Kidney (tissue), 14 donors: ENCODE measurements around the gene PPIE. TPM values are rescaled to one million over a fixed set of nuclear protein-coding genes. Genes with fewer than 3 reads are reported as not detected.

ENCODE experiments used
- DNase-seq, 5 donors: peaks; one replicate each; pipeline ENCODE4 v3.0.0-alpha.2; 2013 to 2020
- FAIRE-seq: peaks from 2 replicates; lab custom pipeline; 2012; peaks lifted over from hg19 to GRCh38; lab: Jason Lieb, UNC
- H3K27ac ChIP-seq, 2 donors: one replicate each; pipeline ENCODE4 v1.7.0; 2013; ENCODE audit warnings: low read depth in 2 of 2, low read length in 2 of 2, inconsistent platforms in 1 of 2
- H3K27me3 ChIP-seq: one replicate; pipeline ENCODE4 v1.7.1; 2013; ENCODE audit warnings: low read length, inconsistent platforms; ENCODE audit not compliant: control insufficient read depth, insufficient read depth
- H3K36me3 ChIP-seq, 3 donors: one replicate each; pipeline versions ENCODE4 v1.7.0 to v1.7.1; 2013; ENCODE audit warnings: low read length in 3 of 3, control low read depth in 1 of 3, inconsistent platforms in 1 of 3; ENCODE audit not compliant: insufficient read depth in 3 of 3, control insufficient read depth in 2 of 3
- H3K4me1 ChIP-seq, 3 donors: one replicate each; pipeline versions ENCODE4 v1.7.0 to v1.7.1; 2013; ENCODE audit warnings: low read length in 3 of 3, inconsistent platforms in 1 of 3, low read depth in 1 of 3; ENCODE audit not compliant: control insufficient read depth in 2 of 3, insufficient read depth in 2 of 3
- H3K4me3 ChIP-seq, 3 donors: one replicate each; pipeline versions ENCODE4 v1.7.0 to v1.8.1; 2013; ENCODE audit warnings: low read length in 3 of 3, control low read depth in 1 of 3, inconsistent platforms in 1 of 3
- H3K9ac ChIP-seq, 3 donors: one replicate each; pipeline versions ENCODE4 v1.7.0 to v1.7.1; 2013; ENCODE audit warnings: low read length in 3 of 3, control low read depth in 1 of 3, inconsistent platforms in 1 of 3
- H3K9me3 ChIP-seq, 3 donors: one replicate each; pipeline versions ENCODE4 v1.7.0 to v1.7.1; 2013; ENCODE audit warnings: low read length in 3 of 3, control low read depth in 1 of 3, inconsistent platforms in 1 of 3; ENCODE audit not compliant: control insufficient read depth in 2 of 3, insufficient read depth in 1 of 3
- intact Hi-C: fragments of 100-400 bp; cut with DNase I; formaldehyde crosslinking; loops from one replicate; pipeline ENCODE4 v1.11.1; 2022
- polyA plus RNA-seq: library from polyadenylated mRNA; stranded (reverse); fragments of 350-450 nt; fragmentation: Illumina TruSeq; extraction: RNeasy Lipid Tissue Mini Kit (QIAGEN cat#74804); gene quantifications from one replicate; pipeline ENCODE4 v1.2.3, GENCODE V29; 2014; ENCODE audit warnings: low read depth, low replicate concordance; ENCODE audit not compliant: insufficient read depth
- total RNA-seq: library from RNA; stranded (reverse); fragmentation: NEBNext Ultra II Directional; extraction: Animal tissue kit (Norgen Biotek cat#: 25700); gene quantifications from one replicate; pipeline ENCODE4 v1.2.1, GENCODE V29; 2021
- TF ChIP-seq, protein P1 (sequence below): IDR thresholded peaks from 3 replicates; pipeline ENCODE4 v1.5.1; 2012; ENCODE audit warnings: mild to moderate bottlenecking, moderate library complexity, borderline replicate concordance; ENCODE audit not compliant: insufficient read depth; ENCODE audit errors: extremely low read depth
- donor health status: control.
- donor health status: control.
- donor health status: control.
- donor health status: control.
- donor health status: control.
- donor health status: DM: yes; HTN: yes; CAD: no.
- donor health status: Normal renal cell carcinoma (clear cell type).

PPIE gene
- total and polyA plus RNA-seq, 2 donors from 2014 or later = 52.0 to 58.6 TPM

GRCh38 chr1:39755965-39756659 lies 17.4 kb downstream of the PPIE start:
- no peak overlapping the region for H3K27ac ChIP-seq
- DNase-seq (peak in 2 of 5 donors; percentile 12 to 67), FAIRE-seq (no peak)
- H3K27me3 ChIP-seq = no peaks in the 10 kb centered on the region
- no peak overlapping the region for H3K4me3 ChIP-seq
- H3K9me3 ChIP-seq = no peaks in the 10 kb centered on the region
- no peaks in the 10 kb centered on the region for H3K4me1 ChIP-seq
- H3K36me3 ChIP-seq = peaks cover 11 to 48% (median 47%) of the 10 kb centered on the region in 3 donors
- TF ChIP-seq, protein P1, sequence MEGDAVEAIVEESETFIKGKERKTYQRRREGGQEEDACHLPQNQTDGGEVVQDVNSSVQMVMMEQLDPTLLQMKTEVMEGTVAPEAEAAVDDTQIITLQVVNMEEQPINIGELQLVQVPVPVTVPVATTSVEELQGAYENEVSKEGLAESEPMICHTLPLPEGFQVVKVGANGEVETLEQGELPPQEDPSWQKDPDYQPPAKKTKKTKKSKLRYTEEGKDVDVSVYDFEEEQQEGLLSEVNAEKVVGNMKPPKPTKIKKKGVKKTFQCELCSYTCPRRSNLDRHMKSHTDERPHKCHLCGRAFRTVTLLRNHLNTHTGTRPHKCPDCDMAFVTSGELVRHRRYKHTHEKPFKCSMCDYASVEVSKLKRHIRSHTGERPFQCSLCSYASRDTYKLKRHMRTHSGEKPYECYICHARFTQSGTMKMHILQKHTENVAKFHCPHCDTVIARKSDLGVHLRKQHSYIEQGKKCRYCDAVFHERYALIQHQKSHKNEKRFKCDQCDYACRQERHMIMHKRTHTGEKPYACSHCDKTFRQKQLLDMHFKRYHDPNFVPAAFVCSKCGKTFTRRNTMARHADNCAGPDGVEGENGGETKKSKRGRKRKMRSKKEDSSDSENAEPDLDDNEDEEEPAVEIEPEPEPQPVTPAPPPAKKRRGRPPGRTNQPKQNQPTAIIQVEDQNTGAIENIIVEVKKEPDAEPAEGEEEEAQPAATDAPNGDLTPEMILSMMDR = no peak
- intact Hi-C loops = no loop called here
- no peak overlapping the region for H3K9ac ChIP-seq

DNA sequence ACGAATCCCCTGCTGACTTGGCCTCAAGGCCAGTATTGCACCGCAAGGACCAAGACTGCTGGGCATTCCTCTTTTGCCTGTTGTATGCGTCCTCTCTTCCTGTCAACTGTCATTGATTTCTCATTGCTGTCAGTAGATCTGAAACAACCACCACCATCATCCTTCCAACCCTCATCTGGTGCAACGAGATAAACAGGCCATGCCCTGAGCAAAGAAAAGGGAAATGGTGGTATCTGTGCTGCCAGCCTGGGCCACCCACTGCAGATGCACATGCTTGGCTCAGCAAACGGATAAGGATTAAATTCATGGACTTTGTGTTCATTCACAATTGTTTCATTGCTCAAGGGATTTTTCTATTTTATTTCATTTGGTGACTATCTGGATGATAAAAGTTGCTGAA lies 18.8 kb downstream of the PPIE start:
- no peaks in the 10 kb centered on the region for H3K4me1 ChIP-seq
- no peaks in the 10 kb centered on the region for H3K9me3 ChIP-seq
- no peak overlapping the region for H3K9ac ChIP-seq
- TF ChIP-seq, protein P1 = no peak
- H3K36me3 ChIP-seq = peaks cover 5 to 37% (median 36%) of the 10 kb centered on the region in 3 donors
- intact Hi-C loops = no loop called here
- H3K4me3 ChIP-seq = no peak overlapping the region
- no peak for FAIRE-seq
- DNase-seq = no peak
- H3K27ac ChIP-seq = no peak overlapping the region
- H3K27me3 ChIP-seq = no peaks in the 10 kb centered on the region

DNA sequence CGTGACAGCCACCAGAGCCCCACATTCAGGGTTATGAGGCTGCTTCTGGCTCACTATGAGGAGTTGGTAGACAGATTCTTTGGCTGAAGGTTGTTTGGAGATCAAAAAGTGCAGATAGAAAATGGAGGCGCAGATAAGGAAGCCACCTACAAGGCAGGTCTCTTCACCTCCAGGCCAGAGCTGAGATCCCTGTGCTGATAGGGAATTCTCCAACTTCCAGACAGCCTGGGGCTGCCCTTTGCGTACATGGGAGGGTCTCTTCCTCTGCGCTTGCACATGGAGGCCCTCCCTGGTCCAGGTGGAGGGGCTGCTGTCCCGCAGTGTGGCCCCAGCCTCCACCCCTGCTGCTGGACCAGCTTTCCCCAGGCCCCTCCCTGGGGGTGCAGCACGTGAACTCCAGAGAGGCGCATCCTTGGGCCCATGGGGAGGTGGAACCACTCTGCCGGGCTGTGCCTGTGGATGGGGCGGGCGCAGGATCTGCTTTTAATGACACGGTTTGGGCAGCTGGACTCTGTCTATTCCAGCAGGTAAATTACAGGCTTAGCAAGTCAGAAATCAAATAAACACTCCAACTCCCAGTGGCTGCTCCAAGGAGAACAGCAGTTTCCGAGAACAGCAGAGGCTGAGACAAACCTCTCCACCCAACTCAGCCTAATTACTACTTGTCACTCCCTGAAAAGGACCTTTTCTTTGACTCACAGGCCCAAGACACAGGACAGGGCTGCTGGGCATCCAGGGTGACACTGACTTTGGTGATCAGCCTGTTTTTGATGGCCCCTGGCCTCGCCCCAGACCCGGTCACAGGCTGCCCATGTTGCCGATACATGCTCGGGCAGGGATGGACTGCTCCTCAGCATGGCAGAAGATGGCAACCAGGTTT lies 20.1 kb downstream of the PPIE start:
- no peak for FAIRE-seq
- Histone ChIP-seq H3K4me3 (no peak overlapping the region), H3K4me1 (no peaks in the 10 kb centered on the region), H3K9ac (no peak overlapping the region), H3K27me3 (no peaks in the 10 kb centered on the region), H3K9me3 (no peaks in the 10 kb centered on the region), H3K36me3 (peaks cover 5 to 25% (median 24%) of the 10 kb centered on the region in 3 donors), H3K27ac (no peak overlapping the region)
- DNase-seq = peak in 1 of 5 donors; percentile 64
- TF ChIP-seq, protein P1 = no peak
- intact Hi-C loops = no loop called here
